NCI-H345 treated with DMSO at 0.1 percent for 48 hours (cell line): Measurements from ENCODE around the gene PLCH2.
"Not testable (repeated sequence)": the region's sequence is repeated elsewhere in the genome, so short reads cannot be mapped to it uniquely, and the experiment has no call there.

ENCODE experiments used
- DNase-seq: peaks from one replicate; lab custom pipeline; 2025; ENCODE audit not compliant: unreplicated experiment; lab: John Stamatoyannopoulos, UW

Gene PLCH2

DNA sequence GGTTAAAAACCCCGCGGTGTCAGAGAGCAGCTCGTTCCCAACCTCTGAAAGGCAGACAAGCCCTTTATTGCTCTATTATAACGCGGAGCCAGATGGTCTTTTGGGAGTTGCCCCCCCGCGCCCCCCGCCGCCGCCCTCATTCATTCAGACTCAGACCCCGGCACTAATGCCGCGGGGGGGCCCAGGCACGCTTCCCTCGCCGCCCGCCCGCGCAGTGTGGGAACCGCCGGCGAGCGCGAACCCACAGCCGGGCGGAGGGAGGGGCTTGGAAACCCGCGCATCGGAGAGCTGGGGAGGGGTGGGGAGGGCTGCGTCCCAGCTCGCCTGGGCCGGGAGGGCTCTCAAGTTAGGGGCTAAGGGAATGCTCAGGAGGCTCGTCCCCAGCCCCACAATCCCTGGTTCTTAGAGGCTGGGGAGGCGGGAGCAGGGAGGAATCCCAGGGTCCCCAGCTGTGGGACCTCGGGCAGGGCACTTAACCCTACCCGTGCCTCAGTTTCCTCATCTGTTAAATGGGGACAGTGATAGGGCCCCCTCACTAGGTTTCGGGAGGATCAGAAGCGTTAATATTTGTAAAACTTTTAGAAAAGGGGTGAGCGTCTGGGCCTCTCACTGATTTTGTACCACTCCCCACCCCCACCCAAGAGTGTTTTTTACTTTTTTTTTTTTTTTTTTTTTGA is 64.9 kb downstream of the PLCH2 start:
- DNase-seq: no peak

- peak; percentile 58 for DNase-seq
These were observed 65.6 kb downstream of the PLCH2 start for GRCh38 chr1:2541619-2542245.

DNA sequence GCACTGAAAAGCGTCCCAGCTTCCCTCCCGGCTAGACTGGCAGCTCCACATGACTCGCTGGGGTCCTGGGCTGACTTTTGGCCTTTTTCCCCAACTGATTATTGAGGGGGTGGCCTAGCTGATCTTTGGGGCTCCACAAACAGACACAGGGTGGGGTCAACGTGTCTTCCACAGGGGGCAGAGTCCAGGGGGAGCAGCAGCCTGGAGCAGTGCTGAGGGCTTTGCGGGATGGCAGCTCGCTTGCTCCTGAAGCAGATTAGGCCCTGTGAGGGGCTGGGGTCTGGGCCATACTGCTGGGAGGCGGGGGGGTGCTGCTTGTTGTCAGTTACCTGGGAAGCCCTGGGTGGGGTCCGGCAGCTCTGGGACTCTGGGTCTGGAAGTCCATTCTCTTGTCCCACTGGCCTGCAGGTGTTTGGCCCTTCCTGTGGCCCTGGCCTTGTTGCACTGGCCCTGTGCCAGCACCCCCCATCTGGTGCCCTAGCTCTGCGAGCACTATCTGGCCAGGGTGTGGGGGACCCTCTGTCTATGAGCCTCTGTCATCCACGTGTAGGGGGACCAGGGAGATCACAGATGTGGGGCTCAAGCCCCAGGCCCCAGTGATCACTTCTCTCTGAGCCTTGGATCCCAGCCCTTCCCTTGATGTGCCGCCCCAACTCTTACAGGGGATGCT is 66.3 kb downstream of the PLCH2 start:
- DNase-seq: no peak

- DNase-seq: no peak
These were observed 67.5 kb downstream of the PLCH2 start for GRCh38 chr1:2543543-2544092.

DNA sequence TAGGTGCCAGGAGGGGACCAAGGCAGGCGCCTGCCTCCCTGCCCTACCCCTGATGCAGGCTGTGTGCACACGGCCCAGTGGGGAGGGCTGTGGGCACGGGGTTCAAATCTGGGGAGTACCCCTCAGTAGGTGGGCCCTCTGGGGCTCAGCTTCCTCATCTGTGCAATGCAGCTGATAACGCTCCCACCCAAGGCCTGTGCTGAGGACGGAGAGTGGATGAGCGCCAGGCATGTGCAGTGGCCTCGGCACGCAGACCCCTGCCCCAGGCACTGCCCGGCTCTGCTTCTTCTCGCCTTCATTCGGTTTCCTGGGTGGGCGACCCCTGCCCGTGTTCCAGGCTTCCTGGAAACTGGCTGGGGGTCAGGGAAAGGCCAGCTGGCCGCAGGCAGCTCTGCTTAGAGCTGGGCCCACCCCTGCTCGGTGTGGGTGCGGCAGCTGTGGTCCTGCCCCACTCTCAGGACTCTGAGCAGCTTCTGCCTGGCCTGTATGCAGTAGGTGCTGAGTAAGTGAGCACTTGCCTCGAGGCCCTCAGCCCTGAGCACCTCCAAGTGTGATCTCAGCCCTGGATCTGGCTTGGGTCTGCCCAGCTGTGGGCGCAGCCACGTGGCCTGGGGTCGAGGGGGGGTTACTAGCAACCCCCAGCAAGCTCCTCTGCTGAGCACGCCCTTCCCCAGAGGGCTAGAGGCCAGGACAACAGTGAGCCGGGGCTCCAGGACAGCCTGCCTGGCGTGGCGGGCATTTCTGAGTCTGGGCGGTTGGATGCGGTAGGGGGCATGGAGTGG is 68.2 kb downstream of the PLCH2 start:
- DNase-seq: no peak

- no peak for DNase-seq
These were observed 69.0 kb downstream of the PLCH2 start for GRCh38 chr1:2544875-2545640.

DNA sequence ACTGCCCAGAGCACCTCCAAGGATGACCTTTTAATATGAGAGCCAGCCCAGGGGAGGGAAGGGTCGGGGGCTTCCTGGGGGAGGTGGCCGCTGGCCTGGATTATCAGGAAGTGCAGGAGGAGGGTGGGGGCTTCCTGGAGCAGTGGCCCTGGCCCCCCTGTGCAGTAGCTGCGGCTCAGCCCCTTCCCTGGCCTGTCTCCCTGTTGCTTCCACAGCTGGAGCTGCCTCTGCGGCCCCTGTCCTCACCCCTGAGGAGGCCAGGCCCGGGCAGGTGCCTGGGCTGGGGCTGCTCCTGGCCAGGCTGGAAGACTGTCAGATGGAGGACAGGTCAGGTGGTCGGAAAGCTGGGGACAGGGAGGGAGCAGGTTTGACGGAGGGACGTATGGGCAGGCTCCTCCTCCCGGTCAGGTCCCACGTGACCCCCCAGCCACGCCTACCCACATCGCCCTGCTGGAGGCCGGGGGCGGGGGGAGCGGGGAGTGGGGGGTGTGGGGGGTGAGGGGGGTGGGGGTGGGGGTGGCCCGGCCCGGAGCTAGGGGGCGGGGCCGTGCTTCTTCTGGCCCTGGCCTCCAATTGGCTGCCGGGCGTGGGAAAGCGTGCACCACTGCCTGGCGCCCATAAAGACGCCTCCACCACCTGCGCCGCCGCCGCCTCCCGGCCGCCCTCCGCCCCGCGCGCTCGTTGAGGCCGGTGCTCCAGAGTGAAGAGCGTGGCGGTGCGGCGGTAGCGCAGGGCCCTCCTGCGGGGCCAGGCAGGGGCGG is 69.8 kb downstream of the PLCH2 start:
- DNase-seq: peak; percentile 76

DNA sequence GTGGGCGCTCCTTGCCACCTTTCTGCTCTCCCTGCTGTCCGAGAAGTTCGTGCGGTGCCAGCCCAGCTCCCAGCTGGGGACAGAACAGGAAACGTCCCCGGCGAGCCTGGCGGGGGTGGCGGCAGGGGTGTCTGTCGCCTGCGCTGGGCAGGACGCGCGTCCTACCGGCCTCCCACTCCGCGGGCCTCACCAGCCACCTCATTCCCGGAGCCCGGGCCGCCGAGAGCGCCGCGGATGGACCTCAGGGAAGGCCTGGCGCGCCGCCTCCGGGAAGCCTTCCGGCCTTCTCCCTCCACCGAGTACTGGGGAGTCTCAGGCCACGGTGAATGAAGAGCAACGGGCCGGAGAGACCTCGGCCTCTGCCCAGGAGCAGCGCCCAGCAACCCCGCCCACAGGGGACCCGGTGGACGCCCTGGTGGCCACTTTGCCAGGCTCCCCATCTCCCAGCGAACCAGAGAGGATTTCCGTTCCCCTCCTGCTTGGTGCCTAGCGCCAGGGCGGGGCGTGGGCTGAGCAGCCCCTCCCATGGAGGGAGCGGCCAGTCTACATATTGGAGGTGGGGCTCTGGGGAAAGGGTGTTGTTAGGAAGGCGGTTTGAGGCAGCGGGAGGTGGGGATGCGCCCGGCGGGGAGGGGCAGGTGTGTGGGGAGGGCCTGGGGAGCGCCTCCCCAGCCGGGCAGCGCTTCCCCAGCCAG is 70.6 kb downstream of the PLCH2 start:
- peak; percentile 83 for DNase-seq

GRCh38 chr1:2547210-2548067 is 71.3 kb downstream of the PLCH2 start:
- DNase-seq: peak; percentile 61

- peak; percentile 65 for DNase-seq
These were observed 72.0 kb downstream of the PLCH2 start for GRCh38 chr1:2548068-2548589.

DNA sequence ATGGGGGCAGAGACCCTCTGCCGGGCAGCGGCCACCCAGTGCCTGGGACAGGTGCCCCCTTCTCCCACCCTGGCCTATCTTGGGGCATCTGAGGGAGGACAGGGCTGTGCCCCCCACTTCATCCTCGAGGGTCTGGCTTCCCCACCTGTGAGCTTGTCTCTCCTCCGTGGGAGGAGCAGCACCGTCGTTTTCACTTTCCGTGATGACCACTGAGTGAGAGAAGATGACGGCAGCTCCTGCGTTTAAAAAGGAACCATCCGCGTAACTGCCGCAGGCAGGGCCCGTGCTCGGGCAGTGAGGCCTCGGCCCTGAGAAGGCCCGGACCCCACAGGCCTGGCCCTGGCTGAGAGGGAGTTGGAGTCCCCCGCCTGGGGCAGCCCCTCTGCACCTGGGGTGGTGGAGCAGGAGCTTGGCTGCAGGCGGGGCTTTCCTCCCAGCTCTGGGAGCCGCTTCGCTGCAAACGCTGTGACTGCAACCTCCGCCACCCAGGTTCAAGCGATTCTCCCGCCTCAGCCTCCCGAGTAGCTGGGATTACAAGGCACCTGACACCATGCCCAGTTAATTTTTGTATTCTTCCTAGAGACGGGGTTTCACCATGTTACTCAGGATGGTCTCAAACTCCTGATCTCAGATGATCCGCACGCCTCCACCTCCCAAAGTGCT is 73.4 kb downstream of the PLCH2 start:
- not testable (repeated sequence) for DNase-seq

GRCh38 chr1:2550309-2550861 is 74.3 kb downstream of the PLCH2 start:
- not testable (repeated sequence) for DNase-seq

- DNase-seq: not testable (repeated sequence)
These were observed 75.5 kb downstream of the PLCH2 start for GRCh38 chr1:2551544-2551943.

DNA sequence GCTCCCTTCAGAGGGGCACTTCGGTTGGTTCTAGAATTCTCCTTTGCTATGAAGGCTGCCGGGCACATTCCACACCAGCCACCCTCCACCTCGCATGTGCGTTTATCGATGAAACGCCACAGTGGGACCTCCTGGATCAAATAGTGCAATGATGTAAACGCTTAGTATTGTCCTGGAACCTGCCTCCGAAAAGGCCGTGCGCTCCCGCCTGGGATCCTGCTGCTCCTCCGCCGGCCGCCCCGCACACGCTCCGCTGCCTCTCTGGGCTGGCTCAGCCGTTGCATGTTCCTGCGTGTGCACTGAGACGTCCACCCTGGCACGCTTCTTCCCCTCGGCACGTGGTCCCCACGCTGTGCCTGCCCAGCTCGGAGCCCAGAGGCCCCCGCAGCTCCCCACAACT is 76.1 kb downstream of the PLCH2 start:
- no peak for DNase-seq

- not testable (repeated sequence) for DNase-seq
These were observed 77.0 kb downstream of the PLCH2 start for GRCh38 chr1:2553076-2553475.

- DNase-seq: no peak
These were observed 78.0 kb downstream of the PLCH2 start for GRCh38 chr1:2553871-2554620.
